NCI-H526 (cell line): Measurements from ENCODE around the gene HPS1.

Experiments
- DNase-seq, 2 experiments: peaks; one replicate each; lab custom pipeline; 2025; lab: John Stamatoyannopoulos, UW

Gene HPS1

DNA sequence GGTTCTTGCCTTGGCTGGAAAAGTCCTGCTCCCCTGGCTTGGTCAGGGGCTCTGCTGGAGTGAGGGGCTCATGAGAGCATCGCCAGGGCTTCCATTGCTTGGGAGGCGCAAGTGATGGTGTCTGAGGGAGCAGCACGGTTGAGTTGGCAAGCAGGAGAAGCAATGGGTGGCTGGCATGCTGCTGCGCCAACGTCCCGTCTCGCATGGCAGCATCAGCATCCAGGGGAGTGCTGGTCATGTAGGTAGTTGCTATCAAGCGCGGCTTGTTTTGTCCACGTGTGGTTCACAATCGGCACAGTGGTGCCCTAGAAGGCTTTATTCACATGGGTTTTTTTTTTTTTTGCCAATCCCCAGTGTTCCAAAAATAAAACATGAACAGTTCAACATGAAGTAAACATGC, 35.6 kb downstream of the HPS1 start:
- DNase-seq: no peak

DNA sequence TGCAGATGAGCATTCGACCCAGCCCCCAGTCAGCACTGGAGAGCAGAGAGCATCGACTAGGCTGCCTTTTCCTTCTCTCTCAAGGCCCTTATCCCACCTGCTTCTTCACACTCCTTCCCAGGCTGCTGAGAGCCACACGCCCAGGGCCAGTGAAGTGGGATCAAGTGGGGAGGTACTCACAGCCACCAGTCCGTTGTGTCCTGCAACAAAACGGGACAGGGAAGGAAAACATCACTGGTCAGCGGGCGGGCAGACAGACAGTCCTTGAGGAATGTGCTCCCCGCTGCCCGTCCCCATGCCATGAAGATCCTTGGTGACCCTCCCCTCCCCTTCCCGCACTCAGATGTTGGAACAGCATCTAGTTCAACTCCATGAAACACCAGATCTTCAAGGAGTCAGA, 36.0 kb downstream of the HPS1 start:
- no peak for DNase-seq

DNA sequence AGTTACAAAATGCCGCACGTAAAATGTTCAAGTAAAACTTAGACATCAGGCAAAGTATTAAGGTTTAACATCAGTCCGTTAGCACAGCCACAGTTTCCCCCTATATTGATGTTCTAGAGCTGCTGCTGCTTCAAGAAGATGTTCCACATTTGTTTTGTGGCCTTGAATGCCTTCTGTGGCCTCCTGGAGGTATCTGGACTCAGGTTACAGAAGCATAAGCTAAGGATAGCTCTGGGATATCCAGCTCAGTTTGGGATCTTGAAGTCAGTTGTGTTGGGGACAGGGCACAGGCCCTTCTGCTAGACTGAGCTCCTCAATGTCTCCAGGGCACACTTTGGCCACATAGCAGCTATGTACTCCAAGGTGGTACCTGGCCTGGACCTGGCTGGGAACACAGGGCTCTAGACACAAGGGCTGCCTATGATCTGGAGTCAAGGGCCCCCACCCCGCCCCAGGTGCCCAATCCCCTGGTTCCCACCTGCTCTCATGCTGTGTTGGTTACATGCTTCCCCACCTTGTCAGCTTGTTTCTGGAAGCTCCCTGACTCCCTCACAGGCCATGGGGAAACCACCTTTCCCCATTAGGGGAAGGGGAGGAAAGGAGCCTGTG, 36.5 kb downstream of the HPS1 start:
- no peak for DNase-seq

GRCh38 chr10:98408799-98409198, 37.9 kb downstream of the HPS1 start:
- DNase-seq: no peak

DNA sequence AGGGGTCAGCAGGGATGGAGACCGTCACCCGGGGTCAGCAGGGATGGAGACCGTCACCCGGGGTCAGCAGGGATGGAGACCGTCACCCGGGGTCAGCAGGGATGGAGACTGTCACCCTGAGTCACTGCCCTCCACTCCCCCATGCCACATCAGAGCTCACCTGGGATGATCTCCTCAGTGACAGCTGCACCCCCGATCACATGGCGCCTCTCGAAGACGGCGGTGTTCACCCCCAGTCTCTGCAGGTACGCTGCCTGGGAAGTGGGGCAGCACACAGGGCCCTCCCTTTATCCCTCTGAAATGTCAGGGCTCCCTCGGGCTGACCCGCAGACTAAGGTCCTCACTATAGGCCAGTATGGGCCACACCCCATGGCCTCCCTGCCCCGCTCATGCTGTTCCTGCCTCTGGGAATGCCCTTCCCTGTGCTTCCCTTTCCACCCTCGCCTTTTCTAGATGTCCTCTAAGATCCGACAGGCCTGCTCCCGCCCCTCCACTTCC, 38.9 kb downstream of the HPS1 start:
- no peak for DNase-seq

GRCh38 chr10:98407017-98407743, 39.6 kb downstream of the HPS1 start:
- DNase-seq: no peak

- no peak for DNase-seq
Observed at GRCh38 chr10:98405422-98405821, 41.3 kb downstream of the HPS1 start.

DNA sequence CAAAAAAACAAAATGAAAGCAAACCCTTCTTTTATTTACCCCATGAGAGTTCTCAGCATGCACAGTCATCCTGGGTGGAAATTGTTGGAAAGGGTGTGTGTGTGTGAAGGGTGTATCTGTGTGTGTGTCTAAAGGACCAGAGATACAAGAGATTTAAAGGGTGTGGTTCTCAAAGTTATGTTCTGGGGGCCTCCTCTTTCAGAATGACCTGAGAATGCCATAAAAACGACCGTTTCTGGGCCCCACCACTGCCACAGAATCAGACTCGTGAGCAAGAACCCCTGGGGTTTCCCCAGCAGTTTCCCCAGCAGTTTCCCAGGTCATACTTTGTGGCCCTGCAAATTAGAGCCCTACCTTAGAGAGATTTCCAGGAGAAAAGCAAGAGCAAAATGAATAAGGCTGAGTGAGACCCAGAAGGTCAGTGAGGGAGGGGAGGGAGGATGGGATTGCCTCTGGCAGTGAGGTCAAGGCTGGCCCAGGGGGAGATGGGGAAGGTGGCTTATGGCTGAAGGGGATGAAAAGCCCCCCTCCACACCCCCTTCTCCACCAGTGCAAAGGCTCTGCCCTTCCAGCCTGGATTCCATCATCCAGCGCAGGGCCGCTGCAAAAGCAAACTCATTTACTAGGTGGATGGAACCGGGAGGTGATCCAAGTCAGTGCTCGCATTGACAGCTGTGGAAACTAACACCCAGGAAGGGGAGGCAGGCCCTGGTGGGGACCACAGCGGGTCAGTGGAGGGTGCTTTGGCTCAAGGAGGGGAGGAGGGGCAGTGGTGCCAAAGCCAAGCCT, 42.0 kb downstream of the HPS1 start:
- DNase-seq: no peak

GRCh38 chr10:98403812-98404504, 42.8 kb downstream of the HPS1 start:
- DNase-seq: no peak

GRCh38 chr10:98402931-98403718, 43.6 kb downstream of the HPS1 start:
- no peak for DNase-seq

GRCh38 chr10:98402478-98402877, 44.3 kb downstream of the HPS1 start:
- DNase-seq: no peak

- DNase-seq: no peak
Observed at GRCh38 chr10:98400482-98400881, 46.3 kb downstream of the HPS1 start.

DNA sequence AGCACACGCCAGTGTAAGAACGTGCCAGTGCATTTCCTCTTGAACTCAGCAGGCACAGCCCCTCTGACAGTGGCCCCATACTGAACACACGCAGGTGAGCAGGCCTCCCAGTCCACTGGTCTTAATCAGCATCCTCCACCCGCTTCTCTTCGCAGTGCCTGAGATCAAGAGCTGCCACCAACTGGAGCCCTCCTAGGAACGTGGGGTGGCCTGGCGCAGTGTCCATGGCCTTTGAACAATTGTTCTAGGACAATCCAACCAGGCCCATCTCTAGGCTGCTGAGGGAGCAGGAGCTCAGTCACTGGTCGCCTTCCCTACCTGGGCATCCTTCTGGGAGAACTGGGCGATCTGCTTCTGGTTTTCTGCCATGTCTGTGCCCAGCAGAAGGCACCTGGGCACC, 47.0 kb downstream of the HPS1 start:
- no peak for DNase-seq

DNA sequence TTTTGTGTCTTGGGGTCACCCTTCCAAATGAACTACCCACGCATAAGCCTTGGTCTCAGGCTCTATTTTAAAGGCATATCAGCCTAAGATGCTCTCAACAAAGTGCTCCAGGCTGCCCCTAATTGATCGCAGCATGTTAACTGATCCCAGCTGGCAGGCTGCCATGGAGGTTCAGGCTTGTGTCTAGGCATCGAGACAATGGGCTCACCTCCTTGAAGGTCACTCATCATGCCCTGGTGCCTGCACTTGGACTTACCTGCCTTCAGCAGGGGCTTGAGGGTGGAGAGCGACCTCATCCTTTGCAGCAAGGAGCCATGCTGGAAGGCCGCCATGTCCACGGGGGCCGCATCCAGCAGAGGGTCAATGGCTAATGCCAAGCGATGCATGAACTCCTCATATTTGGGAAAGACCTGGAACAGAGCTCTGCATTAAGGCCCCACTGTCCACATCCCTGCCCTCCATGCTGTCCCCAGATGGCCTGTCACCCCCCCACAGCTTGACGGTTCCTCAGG, 49.6 kb downstream of the HPS1 start:
- DNase-seq: no peak

GRCh38 chr10:98396096-98397063, 50.4 kb downstream of the HPS1 start:
- no peak for DNase-seq

GRCh38 chr10:98394851-98395440, 51.8 kb downstream of the HPS1 start:
- DNase-seq: no peak

- peak in 1 of 2 experiments; percentile 9 for DNase-seq
Observed at GRCh38 chr10:98391578-98391991, 55.1 kb downstream of the HPS1 start.

GRCh38 chr10:98391065-98391464, 55.7 kb downstream of the HPS1 start:
- no peak for DNase-seq

DNA sequence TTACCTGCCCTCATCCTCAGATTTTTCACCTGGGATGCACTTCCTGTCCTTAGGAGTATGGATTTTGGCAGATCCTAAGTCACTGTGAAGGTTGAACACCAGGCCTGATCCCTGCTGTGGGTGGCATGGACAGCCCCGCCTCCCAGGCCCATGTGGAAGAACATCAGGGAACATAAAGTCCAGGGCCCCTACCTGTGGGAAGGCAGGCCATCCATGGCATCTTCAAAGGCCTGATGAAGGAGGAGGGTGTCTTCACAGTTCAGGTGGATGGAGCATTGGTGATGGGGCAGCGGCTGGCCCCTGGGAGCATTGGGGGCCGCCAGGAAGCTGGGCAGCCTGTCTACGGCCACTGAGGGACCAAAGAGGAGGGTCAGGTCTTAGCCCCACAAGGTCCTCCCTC, 56.3 kb downstream of the HPS1 start:
- no peak for DNase-seq

- no peak for DNase-seq
Observed at GRCh38 chr10:98389398-98389797, 57.3 kb downstream of the HPS1 start.
